ENCODE data around the gene DEDD.

DNA sequence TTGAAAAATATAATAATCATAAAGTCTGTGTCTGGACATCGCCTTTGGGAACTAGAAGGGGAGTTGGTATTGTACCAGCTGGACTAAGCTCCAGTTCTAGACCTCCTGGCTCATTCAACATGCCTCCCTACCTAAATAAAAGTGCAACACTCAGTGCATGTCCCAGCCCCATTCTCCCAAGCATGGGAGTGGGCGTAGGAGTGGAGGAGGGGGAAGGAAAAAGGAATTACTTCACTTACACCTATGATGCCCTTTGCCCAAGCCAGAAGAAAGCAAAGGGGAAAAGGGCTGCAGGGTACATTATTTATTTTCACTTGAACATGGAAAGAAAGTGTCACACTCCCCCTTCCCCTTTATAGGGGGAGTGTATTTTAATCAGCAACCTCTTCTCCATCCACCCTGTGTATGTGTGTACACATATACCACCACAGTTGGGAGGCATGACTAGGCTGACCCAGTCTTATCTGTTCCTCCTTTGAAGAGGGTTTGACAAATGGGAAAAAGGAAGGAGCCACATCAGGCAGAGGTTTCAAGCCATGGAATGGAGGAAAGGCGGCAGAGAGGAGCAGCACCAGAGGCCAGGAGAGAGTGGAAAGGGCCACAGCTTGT, 11.3 kb downstream of the DEDD start:
- TF ChIP-seq EZH2 (IDR thresholded peaks at IDR 0.05; ENCODE audit: borderline replicate concordance, insufficient read depth, low read depth, low read length, poor library complexity, severe bottlenecking): no peak
- TF ChIP-seq, protein P1, sequence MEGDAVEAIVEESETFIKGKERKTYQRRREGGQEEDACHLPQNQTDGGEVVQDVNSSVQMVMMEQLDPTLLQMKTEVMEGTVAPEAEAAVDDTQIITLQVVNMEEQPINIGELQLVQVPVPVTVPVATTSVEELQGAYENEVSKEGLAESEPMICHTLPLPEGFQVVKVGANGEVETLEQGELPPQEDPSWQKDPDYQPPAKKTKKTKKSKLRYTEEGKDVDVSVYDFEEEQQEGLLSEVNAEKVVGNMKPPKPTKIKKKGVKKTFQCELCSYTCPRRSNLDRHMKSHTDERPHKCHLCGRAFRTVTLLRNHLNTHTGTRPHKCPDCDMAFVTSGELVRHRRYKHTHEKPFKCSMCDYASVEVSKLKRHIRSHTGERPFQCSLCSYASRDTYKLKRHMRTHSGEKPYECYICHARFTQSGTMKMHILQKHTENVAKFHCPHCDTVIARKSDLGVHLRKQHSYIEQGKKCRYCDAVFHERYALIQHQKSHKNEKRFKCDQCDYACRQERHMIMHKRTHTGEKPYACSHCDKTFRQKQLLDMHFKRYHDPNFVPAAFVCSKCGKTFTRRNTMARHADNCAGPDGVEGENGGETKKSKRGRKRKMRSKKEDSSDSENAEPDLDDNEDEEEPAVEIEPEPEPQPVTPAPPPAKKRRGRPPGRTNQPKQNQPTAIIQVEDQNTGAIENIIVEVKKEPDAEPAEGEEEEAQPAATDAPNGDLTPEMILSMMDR (IDR thresholded peaks at IDR 0.05): no peak
